Nephron (organoid): ENCODE measurements around the gene GRAMD1B.
A peak's percentile ranks its signal among the peaks of the same experiment; 100 is the strongest.
"Not testable (repeated sequence)": the region's sequence is repeated elsewhere in the genome, so short reads cannot be mapped to it uniquely, and the experiment has no call there.

ENCODE experiments used
- H3K27ac Mint-ChIP-seq, 3 experiments: 2 replicates each; pipeline ENCODE4 v1.8.0; 2020; ENCODE audit warnings: mixed read lengths in 3 of 3, mild to moderate bottlenecking in 2 of 3, moderate library complexity in 1 of 3
- H3K27me3 Mint-ChIP-seq: 2 replicates; pipeline ENCODE4 v1.8.0; 2021; ENCODE audit warnings: low read depth, mild to moderate bottlenecking, moderate library complexity, mixed read lengths
- H3K36me3 Mint-ChIP-seq: 2 replicates; pipeline ENCODE4 v1.8.0; 2020; ENCODE audit warnings: low read depth, mixed read lengths
- H3K4me1 Mint-ChIP-seq: 2 replicates; pipeline ENCODE4 v1.8.0; 2020; ENCODE audit warnings: mixed read lengths
- H3K4me3 Mint-ChIP-seq, 3 experiments: 2 replicates each; pipeline ENCODE4 v1.8.0; 2020; ENCODE audit warnings: mild to moderate bottlenecking in 3 of 3, mixed read lengths in 3 of 3, moderate library complexity in 2 of 3
- H3K9me3 Mint-ChIP-seq: 2 replicates; pipeline ENCODE4 v1.8.0; 2020; ENCODE audit warnings: mixed read lengths
- CTCF ChIP-seq, 3 experiments: fragments of 200-600 bp; sonication (generic); IDR thresholded peaks; one replicate each; pipeline ENCODE4 v1.5.0; 2021; ENCODE audit warnings: antibody characterized with exemption in 3 of 3; ENCODE audit not compliant: unreplicated experiment in 3 of 3

GRAMD1B gene

GRCh38 chr11:123653827-123654565 is 223.9 kb downstream of the GRAMD1B start:
- H3K9me3 Mint-ChIP-seq, result peaks cover 2% of the 10 kb centered on the region
- peaks cover 28% of the 10 kb centered on the region for H3K4me1 Mint-ChIP-seq
- H3K4me3 Mint-ChIP-seq, result peak overlapping the region; percentile 76 to 89 (median 87)

GRCh38 chr11:123654566-123655081 is 224.6 kb downstream of the GRAMD1B start, which contains the start of gene SCN3B:
Gene SCN3B (minus strand): TSS chr11:123654624. CDS start chr11:123653801, 823 bp downstream.
- Mint-ChIP-seq H3K4me1 (peaks cover 28% of the 10 kb centered on the region), H3K9me3 (peaks cover 2% of the 10 kb centered on the region), H3K27me3 (peaks cover 55% of the 10 kb centered on the region), H3K4me3 (peak within 1 kb of the TSS; percentile 76 to 89 (median 87)), H3K27ac (peak within 1 kb of the TSS; percentile 65 to 93 (median 90)), H3K36me3 (no peaks in the 10 kb centered on the region)
- no peak for TF ChIP-seq CTCF (IDR thresholded peaks at IDR 0.05; ENCODE audit: unreplicated experiment in 3 of 3)

More at GRCh38 chr11:123653827-123654565, 223.9 kb downstream of the GRAMD1B start:
- Mint-ChIP-seq H3K27ac (no peak overlapping the region), H3K27me3 (peaks cover 56% of the 10 kb centered on the region), H3K36me3 (no peaks in the 10 kb centered on the region)
- peak in 1 of 3 experiments; percentile 9 for TF ChIP-seq CTCF (IDR thresholded peaks at IDR 0.05; ENCODE audit: unreplicated experiment in 3 of 3)

- TF ChIP-seq CTCF (IDR thresholded peaks at IDR 0.05; ENCODE audit: unreplicated experiment in 3 of 3), result no peak
- Mint-ChIP-seq H3K27ac (no peak overlapping the region), H3K36me3 (no peaks in the 10 kb centered on the region), H3K4me1 (peaks cover 23% of the 10 kb centered on the region), H3K27me3 (peaks cover 20% of the 10 kb centered on the region), H3K9me3 (peaks cover 7% of the 10 kb centered on the region), H3K4me3 (no peak overlapping the region)
Measured at GRCh38 chr11:123659311-123659710, 229.2 kb downstream of the GRAMD1B start.

GRCh38 chr11:123659965-123660364 is 229.9 kb downstream of the GRAMD1B start:
- Mint-ChIP-seq H3K27me3 (peaks cover 16% of the 10 kb centered on the region), H3K4me1 (peaks cover 22% of the 10 kb centered on the region)
- H3K36me3 Mint-ChIP-seq, H3K4me3 Mint-ChIP-seq, H3K9me3 Mint-ChIP-seq, H3K27ac Mint-ChIP-seq: not testable (repeated sequence)

- peaks cover 9% of the 10 kb centered on the region for H3K4me1 Mint-ChIP-seq
- no peak overlapping the region for H3K27ac Mint-ChIP-seq
- no peaks in the 10 kb centered on the region for H3K36me3 Mint-ChIP-seq
- no peak overlapping the region for H3K4me3 Mint-ChIP-seq
- H3K9me3 Mint-ChIP-seq, result peaks cover 5% of the 10 kb centered on the region
- TF ChIP-seq CTCF (IDR thresholded peaks at IDR 0.05; ENCODE audit: unreplicated experiment in 3 of 3), result no peak
- no peaks in the 10 kb centered on the region for H3K27me3 Mint-ChIP-seq
Measured at GRCh38 chr11:123665306-123665705, 235.2 kb downstream of the GRAMD1B start.

GRCh38 chr11:123670081-123670480 is 240.0 kb downstream of the GRAMD1B start:
- no peaks in the 10 kb centered on the region for H3K36me3 Mint-ChIP-seq
- TF ChIP-seq CTCF (IDR thresholded peaks at IDR 0.05; ENCODE audit: unreplicated experiment in 3 of 3), result no peak
- H3K27me3 Mint-ChIP-seq, result peaks cover 3% of the 10 kb centered on the region
- H3K27ac Mint-ChIP-seq, result no peak overlapping the region
- peaks cover 7% of the 10 kb centered on the region for H3K4me1 Mint-ChIP-seq
- H3K9me3 Mint-ChIP-seq, result no peaks in the 10 kb centered on the region
- no peak overlapping the region for H3K4me3 Mint-ChIP-seq
